ENCODE results near the gene LRP8. TPM values are rescaled to one million over a fixed set of nuclear protein-coding genes. Genes with fewer than 3 reads are reported as not detected.

Gene LRP8
- total RNA-seq (2021; ENCODE audit: unreplicated experiment) (28.6 TPM), Bru-seq, nascent RNA (percentile 64 among the genes with signal in this experiment), BruChase-seq, experiment 1, labeled RNA remaining after a 2-hour chase (percentile 73 among the genes with signal in this experiment), BruChase-seq, experiment 2, labeled RNA remaining after a 6-hour chase (percentile 67 among the genes with signal in this experiment)
- 24.2 TPM for polyA plus RNA-seq (2012; ENCODE audit: insufficient read length)
- long read RNA-seq, partial matches to known transcripts = 15 of 71 reads
- long read RNA-seq, other reads (novel, unspliced or antisense) = 54 of 71 reads

- ATAC-seq = peak; percentile 74
- peak within 1 kb of the TSS; percentile 63 to 74 for H3K4me3 ChIP-seq (ENCODE audit: low read depth in 2 of 2, low read length in 2 of 2)
- no TSS peak for BruUV-seq (replicated peaks)
- H3K27me3 ChIP-seq (ENCODE audit: control insufficient read depth, insufficient read depth, low read length) = no peaks in the 10 kb centered on the region
- CTCF ChIA-PET = no interaction called here
- H3K27ac ChIP-seq (ENCODE audit: low read length) = peak within 1 kb of the TSS; percentile 69
- intact Hi-C loops (cut with micrococcal nuclease; ENCODE audit: unreplicated experiment) = no loop called here
- POLR2A ChIA-PET = no interaction called here
- peaks cover 8% of the 10 kb centered on the region for H3K4me1 ChIP-seq (ENCODE audit: control insufficient read depth, insufficient read depth, low read length)
- in situ Hi-C loops (cut with HindIII; ENCODE audit: low pct_unique_long_range_greater_than_20kb, low sequenced_read_pairs) = no loop called here
- no peak for TF ChIP-seq TCF7L2 (IDR thresholded peaks at IDR 0.05; ENCODE audit: low read depth, low read length)
- no peak for TF ChIP-seq REST (IDR thresholded peaks at IDR 0.05; ENCODE audit: insufficient read depth in 1 of 2, low read depth in 2 of 2, low read length in 1 of 2)
- TF ChIP-seq POLR2AphosphoS5 (IDR thresholded peaks at IDR 0.05; ENCODE audit: low read depth, low read length) = no peak
- no peak for TF ChIP-seq SIN3A (IDR thresholded peaks at IDR 0.05; ENCODE audit: borderline replicate concordance, insufficient read depth, low read depth, low read length)
- no peak for TF ChIP-seq CTCF (IDR thresholded peaks at IDR 0.05)
- H3K36me3 ChIP-seq (ENCODE audit: control insufficient read depth, insufficient read depth, low read length) = no peaks in the 10 kb centered on the region
- no peaks in the 10 kb centered on the region for H3K9me3 ChIP-seq (ENCODE audit: control insufficient read depth, insufficient read depth, low read depth, low read length)
- no peak for DNase-seq (ENCODE audit: low read depth, low spot score)
Observed at GRCh38 chr1:53328009-53328461, at the start of gene LRP8. TSS of gene LRP8 (minus strand) at chr1:53328070. CDS start at chr1:53327912, 158 bp downstream.

- BruUV-seq (replicated peaks) = no TSS peak
- no peaks in the 10 kb centered on the region for H3K36me3 ChIP-seq (ENCODE audit: control insufficient read depth, insufficient read depth, low read length)
- no peaks in the 10 kb centered on the region for H3K27me3 ChIP-seq (ENCODE audit: control insufficient read depth, insufficient read depth, low read length)
- TF ChIP-seq TCF7L2 (IDR thresholded peaks at IDR 0.05; ENCODE audit: low read depth, low read length) (no peak), REST (IDR thresholded peaks at IDR 0.05; ENCODE audit: insufficient read depth in 1 of 2, low read depth in 2 of 2, low read length in 1 of 2) (no peak)
- in situ Hi-C loops (cut with HindIII; ENCODE audit: low pct_unique_long_range_greater_than_20kb, low sequenced_read_pairs) = no loop called here
- no peaks in the 10 kb centered on the region for H3K9me3 ChIP-seq (ENCODE audit: control insufficient read depth, insufficient read depth, low read depth, low read length)
- DNase-seq (ENCODE audit: low read depth, low spot score) (no peak), ATAC-seq (no peak)
- ChIA-PET CTCF (no interaction called here), POLR2A (interaction anchor here (0.7 kb wide), 1 partner anchor 30 kb away, joined by 10 read pairs; no protein-coding TSS in a partner anchor)
- intact Hi-C loops (cut with micrococcal nuclease; ENCODE audit: unreplicated experiment) = no loop called here
- no peak overlapping the region for H3K4me3 ChIP-seq (ENCODE audit: low read depth in 2 of 2, low read length in 2 of 2)
- H3K4me1 ChIP-seq (ENCODE audit: control insufficient read depth, insufficient read depth, low read length) = no peaks in the 10 kb centered on the region; the same call in 1 of the 2 replicates
- H3K27ac ChIP-seq (ENCODE audit: low read length) = no peak overlapping the region
Observed at GRCh38 chr1:53377438-53377841, 49.6 kb upstream of the LRP8 start.
